Stimulated activated naive CD8-positive, alpha-beta T cell treated with anti-CD3 and anti-CD28 coated beads, Interleukin-15, Interleukin-2, amounts not matched to agents 100 ng/mL and 50 ng/mL, for 24 hours (primary cell): ENCODE data around the gene ARX.

Experiments used
- H3K27ac Mint-ChIP-seq: one replicate; pipeline ENCODE4 v1.8.0; 2021; ENCODE audit warnings: mild to moderate bottlenecking, mixed read lengths
- H3K27me3 Mint-ChIP-seq: one replicate; pipeline ENCODE4 v1.8.0; 2021; ENCODE audit warnings: mixed read lengths
- H3K36me3 Mint-ChIP-seq: one replicate; pipeline ENCODE4 v1.8.0; 2021; ENCODE audit warnings: low read depth, mixed read lengths
- H3K4me1 Mint-ChIP-seq: one replicate; pipeline ENCODE4 v1.8.0; 2021; ENCODE audit warnings: low read depth, mixed read lengths
- H3K4me3 Mint-ChIP-seq: one replicate; pipeline ENCODE4 v1.8.0; 2021; ENCODE audit warnings: mild to moderate bottlenecking, mixed read lengths
- H3K9me3 Mint-ChIP-seq: one replicate; pipeline ENCODE4 v1.8.0; 2021; ENCODE audit warnings: mixed read lengths

Gene ARX

DNA sequence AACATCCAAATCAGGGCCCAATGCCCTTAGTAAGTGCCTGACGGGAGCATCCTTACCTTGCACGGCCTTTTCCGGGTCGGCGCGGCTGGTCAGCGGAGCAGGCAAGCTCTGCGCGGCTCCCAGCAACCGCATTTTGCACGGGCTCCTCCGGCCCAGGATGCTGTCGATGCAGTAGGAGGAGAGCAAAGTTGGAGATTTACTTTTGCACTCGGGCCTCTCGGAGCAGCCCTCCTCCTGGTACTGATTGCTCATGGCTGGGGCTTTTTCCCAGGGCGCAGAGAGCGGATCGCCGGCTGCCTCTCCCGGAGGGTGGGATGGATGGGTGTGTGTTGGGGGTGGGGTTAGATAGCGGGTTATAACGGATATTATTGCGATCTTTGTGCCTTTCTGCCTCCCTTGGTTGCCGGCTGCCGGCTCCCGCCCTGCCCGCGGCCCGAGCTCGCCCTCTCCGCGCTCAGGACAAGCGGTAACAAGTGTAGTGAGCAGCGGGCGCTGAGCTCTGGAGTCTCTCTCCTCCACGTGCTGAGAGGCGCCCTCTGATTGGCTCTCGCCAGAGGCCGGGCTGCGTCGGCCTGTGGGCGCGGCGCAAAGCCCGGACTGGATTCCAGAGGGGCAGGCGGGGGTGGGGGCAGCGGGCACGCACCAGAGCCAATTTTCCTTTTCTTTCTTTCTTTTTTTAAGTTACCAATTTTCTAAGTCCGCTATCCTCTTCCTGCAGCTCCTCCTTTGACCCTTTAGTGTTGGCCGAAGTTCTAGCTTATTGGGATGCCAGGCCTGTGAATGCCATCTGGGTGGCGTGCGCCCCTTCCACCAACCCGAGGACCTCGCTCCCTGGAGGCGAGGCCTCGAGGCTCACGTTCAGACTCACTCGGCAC, at the start of gene ARX:
Gene ARX (minus strand): TSS at position 480 of the 875 bp plus-strand sequence. CDS start 228 bp downstream, at position 252.
- no peak within 1 kb of the TSS for H3K27ac Mint-ChIP-seq
- H3K27me3 Mint-ChIP-seq = peaks cover 57% of the 10 kb centered on the region
- H3K4me3 Mint-ChIP-seq = peak within 1 kb of the TSS; percentile 7
- H3K36me3 Mint-ChIP-seq = no peaks in the 10 kb centered on the region
- peaks cover 9% of the 10 kb centered on the region for H3K4me1 Mint-ChIP-seq
- no peaks in the 10 kb centered on the region for H3K9me3 Mint-ChIP-seq

DNA sequence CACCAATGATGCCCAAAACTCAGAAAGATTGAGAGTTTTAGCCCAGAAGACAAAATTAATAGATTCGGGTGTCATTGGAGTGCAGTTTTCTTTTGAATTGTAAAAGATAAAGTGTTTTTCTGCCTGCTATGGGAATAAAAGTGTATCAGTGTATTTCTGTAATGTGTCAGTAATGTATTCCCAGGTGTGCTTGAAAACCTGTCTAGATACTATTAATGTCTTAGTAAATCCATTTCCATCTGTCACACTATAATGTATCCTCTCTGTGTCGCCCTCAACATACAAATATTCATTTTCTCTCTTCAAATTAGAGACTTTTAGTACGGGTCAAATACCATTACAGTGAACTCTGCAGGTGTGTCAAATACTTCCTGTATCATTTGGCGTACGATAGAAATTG, 43.5 kb upstream of the ARX start:
- Mint-ChIP-seq H3K9me3 (no peaks in the 10 kb centered on the region), H3K27me3 (no peaks in the 10 kb centered on the region), H3K36me3 (no peaks in the 10 kb centered on the region), H3K4me3 (no peak overlapping the region), H3K27ac (no peak overlapping the region), H3K4me1 (no peaks in the 10 kb centered on the region)

DNA sequence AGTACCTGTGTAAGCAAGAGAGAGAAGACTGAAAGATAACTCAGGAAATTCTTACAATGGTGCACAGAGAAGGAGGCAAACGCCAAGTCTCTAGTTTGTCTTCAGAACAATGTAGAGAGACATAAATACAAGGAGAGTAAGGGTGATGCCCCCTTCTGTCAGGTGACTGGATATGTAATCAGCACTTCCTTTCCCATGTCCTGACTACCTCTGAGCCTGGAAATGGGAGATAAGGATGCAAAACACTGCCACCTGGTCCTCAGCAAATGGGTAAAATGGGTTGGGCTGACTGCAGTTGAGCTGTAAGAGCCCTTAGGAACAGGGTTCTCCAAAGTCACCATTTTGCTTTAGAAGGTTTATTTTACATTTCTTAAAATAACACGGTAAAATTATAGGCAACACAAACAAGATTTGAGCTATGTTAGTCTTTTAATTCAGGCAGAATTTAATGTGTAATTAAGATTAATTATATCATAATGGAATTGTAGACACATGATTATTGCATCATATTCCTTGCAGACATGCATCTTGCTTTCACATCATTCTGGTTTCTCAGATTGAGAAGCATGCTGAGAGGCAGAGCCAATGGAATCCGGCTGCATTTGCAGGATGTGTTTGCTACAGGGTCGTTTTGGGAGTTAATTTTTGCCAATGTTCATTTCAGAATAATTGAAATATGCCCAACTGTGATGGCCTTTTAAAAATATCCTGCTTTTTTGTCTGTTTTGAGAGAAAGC, 37.2 kb upstream of the ARX start:
- Mint-ChIP-seq H3K4me1 (peaks cover 6% of the 10 kb centered on the region), H3K9me3 (no peaks in the 10 kb centered on the region), H3K27me3 (no peaks in the 10 kb centered on the region), H3K4me3 (no peak overlapping the region), H3K27ac (no peak overlapping the region), H3K36me3 (no peaks in the 10 kb centered on the region)

DNA sequence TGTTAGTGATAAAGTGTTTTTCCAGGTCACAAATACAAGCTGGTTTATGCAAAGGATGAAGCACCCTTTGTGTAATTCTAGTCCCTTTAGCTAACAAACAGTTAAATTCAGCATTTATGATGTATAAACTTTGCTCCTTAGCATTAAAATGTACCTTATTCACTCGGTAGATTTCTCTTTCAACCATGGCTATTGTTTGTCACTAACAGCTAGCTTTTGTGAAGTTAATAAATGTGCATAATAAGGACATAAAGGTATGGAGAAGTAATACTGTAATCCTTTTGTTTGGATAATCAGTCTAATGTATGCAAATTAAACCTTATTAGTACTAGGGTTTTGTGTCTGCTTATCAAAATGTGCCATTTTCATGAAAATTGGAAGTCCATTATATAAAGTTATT, 34.2 kb upstream of the ARX start:
- no peaks in the 10 kb centered on the region for H3K36me3 Mint-ChIP-seq
- no peak overlapping the region for H3K27ac Mint-ChIP-seq
- no peak overlapping the region for H3K4me3 Mint-ChIP-seq
- peaks cover 6% of the 10 kb centered on the region for H3K4me1 Mint-ChIP-seq
- H3K27me3 Mint-ChIP-seq = no peaks in the 10 kb centered on the region
- H3K9me3 Mint-ChIP-seq = no peaks in the 10 kb centered on the region

DNA sequence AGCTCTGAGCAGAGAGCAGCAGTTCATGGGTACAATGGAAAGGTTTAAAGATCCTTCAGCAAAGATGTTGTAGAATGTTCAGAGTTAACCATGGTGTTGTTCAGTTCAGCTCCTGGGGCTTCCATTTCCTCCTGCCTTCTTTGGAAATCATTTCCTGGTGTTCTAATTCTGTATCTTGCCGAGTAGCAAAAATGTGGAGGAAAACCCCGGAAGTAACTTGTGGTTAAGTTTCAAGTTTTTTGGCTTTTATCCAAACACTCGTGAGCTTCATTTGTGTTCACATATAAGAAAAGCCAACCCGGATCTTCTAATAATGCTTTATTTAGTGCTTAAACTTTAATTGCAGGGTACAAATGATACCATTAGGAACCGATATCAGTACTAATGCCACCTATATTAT, 33.6 kb upstream of the ARX start:
- Mint-ChIP-seq H3K4me3 (no peak overlapping the region), H3K27me3 (no peaks in the 10 kb centered on the region), H3K4me1 (peaks cover 6% of the 10 kb centered on the region), H3K36me3 (no peaks in the 10 kb centered on the region), H3K27ac (no peak overlapping the region), H3K9me3 (no peaks in the 10 kb centered on the region)

DNA sequence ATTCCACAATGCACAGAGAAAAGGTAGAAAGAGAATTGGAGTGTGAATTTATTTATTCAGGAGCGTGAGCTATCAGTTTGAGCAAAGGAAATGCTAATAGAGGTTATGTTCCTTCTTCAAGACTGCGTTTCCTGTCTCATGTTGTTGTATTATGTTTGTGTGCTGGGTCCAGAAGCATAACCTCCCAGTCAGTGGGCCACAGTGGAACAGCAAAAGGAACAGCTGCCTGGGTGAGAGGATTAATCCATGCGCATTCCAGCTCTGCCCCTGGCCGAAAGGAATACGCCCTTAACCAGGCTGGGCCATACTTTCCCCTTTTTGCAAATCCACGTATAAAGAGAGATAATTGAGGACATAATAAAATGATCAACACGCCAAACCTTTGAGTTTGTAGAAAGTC, 32.4 kb upstream of the ARX start:
- no peaks in the 10 kb centered on the region for H3K9me3 Mint-ChIP-seq

DNA sequence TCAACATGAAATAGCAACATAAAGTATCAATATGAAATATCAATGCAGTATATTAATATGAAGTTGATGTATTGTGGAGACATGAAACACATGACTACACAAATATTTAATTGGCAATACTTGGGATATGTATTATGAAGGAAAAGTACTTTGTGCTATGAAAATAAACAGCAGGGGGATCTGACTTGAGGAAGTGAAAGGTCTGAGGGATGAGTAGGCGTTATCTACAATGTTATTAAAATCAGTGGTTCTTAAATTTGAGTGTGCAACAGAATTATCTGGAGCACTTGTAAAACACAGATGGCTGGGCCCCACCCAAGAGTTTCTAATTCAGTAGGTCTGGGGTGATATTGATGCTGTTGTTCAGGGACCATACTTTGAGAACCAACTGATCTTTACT, 27.4 kb upstream of the ARX start:
- H3K27me3 Mint-ChIP-seq = no peaks in the 10 kb centered on the region
- no peaks in the 10 kb centered on the region for H3K36me3 Mint-ChIP-seq
- no peaks in the 10 kb centered on the region for H3K4me1 Mint-ChIP-seq
- no peak overlapping the region for H3K4me3 Mint-ChIP-seq
- no peak overlapping the region for H3K27ac Mint-ChIP-seq
- no peaks in the 10 kb centered on the region for H3K9me3 Mint-ChIP-seq

More for the DNA sequence above, 32.4 kb upstream of the ARX start:
- no peak overlapping the region for H3K27ac Mint-ChIP-seq
- H3K27me3 Mint-ChIP-seq = no peaks in the 10 kb centered on the region
- H3K4me3 Mint-ChIP-seq = no peak overlapping the region
- H3K36me3 Mint-ChIP-seq = no peaks in the 10 kb centered on the region
- peaks cover 6% of the 10 kb centered on the region for H3K4me1 Mint-ChIP-seq

DNA sequence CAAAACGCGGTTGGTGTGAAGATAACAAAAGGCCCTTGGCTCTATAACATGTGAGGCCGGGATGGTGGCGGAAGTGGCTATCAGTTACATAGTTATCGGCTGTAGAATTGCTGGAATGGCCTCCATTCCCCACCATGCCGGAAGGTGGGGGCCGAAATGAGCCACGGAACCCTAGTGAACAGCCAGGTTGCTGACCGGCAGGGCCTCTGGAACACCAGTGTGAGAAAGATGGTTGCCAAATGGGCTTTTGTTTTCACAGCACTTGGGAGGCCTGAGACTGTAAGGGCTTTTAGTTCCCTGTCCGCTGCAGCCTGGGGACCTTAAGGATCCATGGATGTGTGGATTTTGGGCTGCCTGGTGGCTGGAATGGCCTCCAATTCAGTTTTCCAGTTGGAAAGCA, 23.3 kb upstream of the ARX start:
- no peak overlapping the region for H3K4me3 Mint-ChIP-seq
- H3K4me1 Mint-ChIP-seq = no peaks in the 10 kb centered on the region
- H3K36me3 Mint-ChIP-seq = no peaks in the 10 kb centered on the region
- H3K27me3 Mint-ChIP-seq = no peaks in the 10 kb centered on the region
- no peak overlapping the region for H3K27ac Mint-ChIP-seq
- no peaks in the 10 kb centered on the region for H3K9me3 Mint-ChIP-seq

DNA sequence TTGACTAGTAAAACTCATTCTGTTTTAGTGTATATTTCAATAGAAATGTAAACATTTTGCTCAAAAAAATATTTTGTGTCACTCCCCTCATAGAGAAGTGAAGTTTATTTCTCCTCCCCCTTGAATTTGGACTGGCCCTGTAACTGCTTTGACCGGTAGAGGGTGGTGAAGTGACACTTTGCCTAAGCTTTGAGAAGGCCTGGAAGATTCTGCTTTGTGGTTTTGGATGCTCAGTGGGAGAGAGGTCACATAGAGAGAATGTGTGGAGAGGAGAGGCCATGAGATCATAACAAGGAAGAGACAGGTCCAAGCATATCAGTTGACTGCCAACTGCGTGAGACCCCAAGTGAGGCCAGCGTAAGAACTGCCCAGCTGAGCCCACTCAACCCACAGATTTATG, 19.1 kb upstream of the ARX start:
- Mint-ChIP-seq H3K36me3 (no peaks in the 10 kb centered on the region), H3K27ac (no peak overlapping the region), H3K4me1 (no peaks in the 10 kb centered on the region), H3K27me3 (no peaks in the 10 kb centered on the region), H3K4me3 (no peak overlapping the region), H3K9me3 (no peaks in the 10 kb centered on the region)

DNA sequence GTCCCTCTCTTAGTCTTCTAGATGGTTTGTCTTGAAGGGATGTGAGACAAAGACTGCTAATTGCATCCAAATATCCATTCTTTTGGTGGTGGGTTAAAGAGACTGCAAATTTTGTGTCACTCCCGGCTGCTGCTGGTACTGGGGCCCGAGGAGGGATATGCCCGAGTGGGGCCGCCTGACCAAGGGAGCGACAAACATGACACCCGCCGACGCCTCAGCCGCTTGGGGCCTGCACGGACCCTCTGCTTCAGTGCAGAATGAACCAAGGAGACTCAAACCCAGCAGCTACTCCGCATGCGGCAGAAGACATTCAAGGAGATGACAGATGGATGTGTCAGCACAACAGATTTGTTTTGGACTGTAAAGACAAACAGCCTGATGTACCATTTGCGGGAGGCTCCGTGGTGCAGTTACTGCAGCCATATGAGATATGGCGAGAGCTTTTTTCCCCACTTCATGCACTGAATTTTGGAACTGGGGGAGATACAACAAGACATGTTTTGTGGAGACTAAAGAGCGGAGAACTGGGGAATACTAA, 13.6 kb upstream of the ARX start:
- Mint-ChIP-seq H3K9me3 (no peaks in the 10 kb centered on the region), H3K36me3 (no peaks in the 10 kb centered on the region), H3K4me3 (no peak overlapping the region), H3K4me1 (no peaks in the 10 kb centered on the region), H3K27ac (no peak overlapping the region), H3K27me3 (peaks cover 17% of the 10 kb centered on the region)

DNA sequence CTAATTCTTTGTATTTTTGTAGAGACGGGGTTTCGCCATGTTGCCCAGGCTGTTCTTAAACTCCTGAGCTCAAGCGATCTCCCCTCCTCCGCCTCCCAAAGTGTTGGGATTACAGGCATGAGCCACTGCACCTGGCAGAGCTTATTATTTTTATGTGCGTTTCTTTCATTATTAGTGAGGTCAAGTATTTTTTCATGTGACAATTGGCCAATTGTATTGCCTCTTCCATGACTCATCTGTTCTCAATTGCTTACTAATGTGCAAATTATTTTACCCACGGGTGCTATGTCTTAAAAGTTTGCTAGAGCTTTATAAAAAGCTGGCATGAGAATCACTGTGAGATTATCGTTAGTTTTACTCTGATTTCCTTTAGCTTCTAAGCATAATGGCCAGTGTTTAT, 13.0 kb upstream of the ARX start:
- Mint-ChIP-seq H3K4me1 (no peaks in the 10 kb centered on the region), H3K4me3 (no peak overlapping the region), H3K27ac (no peak overlapping the region), H3K27me3 (peaks cover 24% of the 10 kb centered on the region), H3K36me3 (no peaks in the 10 kb centered on the region), H3K9me3 (no peaks in the 10 kb centered on the region)

DNA sequence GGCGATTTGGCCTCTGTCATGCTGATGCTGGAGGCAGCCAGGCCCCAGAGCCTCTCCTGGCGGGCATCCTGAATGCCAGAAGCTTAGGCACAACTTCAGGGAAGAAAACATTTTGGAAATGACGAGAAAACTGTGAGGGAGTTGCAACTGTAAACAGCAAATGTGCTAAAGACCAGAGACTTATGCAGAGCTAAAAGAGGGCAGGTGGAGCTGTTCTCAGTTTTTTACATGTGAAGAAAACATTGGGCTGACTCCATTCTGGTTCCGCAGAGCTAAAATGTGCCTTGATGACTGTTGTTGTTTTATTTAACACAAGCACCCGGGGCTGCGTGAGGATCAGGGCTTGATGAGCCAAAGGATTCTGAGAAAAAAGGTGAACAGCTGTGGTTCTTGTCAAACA, 10.8 kb upstream of the ARX start:
- no peak overlapping the region for H3K27ac Mint-ChIP-seq
- H3K9me3 Mint-ChIP-seq = no peaks in the 10 kb centered on the region
- no peak overlapping the region for H3K4me3 Mint-ChIP-seq
- H3K27me3 Mint-ChIP-seq = peaks cover 41% of the 10 kb centered on the region
- H3K36me3 Mint-ChIP-seq = no peaks in the 10 kb centered on the region
- peaks cover 7% of the 10 kb centered on the region for H3K4me1 Mint-ChIP-seq

DNA sequence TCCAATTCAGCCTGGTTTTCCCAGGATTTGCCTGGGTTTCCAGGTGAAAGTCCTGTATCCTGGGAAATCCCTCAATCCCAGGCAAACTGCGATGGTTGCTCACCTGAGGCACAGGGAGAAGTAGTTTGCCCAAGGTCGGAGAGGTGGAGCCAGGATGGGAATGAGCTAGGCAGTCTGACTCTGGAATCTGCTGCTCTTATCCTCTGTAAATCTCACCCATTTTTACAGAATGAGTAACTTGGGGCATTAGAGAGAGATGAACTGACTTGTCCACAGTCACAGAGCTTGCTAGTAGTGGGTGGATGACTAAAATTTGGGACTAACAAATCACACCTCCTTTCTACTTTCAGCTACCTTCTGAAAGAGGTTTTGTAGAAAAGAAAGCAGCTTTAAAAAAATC, 9.8 kb upstream of the ARX start:
- Mint-ChIP-seq H3K27me3 (peaks cover 47% of the 10 kb centered on the region), H3K4me3 (no peak overlapping the region), H3K36me3 (no peaks in the 10 kb centered on the region), H3K9me3 (no peaks in the 10 kb centered on the region), H3K4me1 (peaks cover 12% of the 10 kb centered on the region), H3K27ac (no peak overlapping the region)

DNA sequence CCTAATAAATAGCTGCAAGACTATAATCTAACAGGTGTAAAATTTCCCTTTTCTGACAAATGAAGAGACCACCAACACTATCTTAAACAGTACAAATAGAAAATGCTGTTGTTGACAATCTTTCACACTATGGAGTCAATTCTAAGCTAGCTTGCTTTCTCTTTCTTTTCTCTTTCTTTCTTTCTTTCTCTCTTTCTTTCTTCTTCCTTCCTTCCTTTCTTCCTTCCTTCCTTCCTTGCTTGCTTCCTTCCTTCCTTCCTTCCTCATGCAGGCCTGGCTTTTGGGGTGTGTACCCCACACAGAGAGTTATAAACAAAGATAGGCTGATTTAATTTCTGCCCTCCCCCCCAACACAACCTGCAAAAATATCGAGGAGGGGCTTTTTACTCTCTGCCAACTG, 8.1 kb upstream of the ARX start:
- H3K36me3 Mint-ChIP-seq = no peaks in the 10 kb centered on the region
- H3K27me3 Mint-ChIP-seq = peaks cover 59% of the 10 kb centered on the region
- H3K9me3 Mint-ChIP-seq = no peaks in the 10 kb centered on the region
- H3K4me1 Mint-ChIP-seq = peaks cover 12% of the 10 kb centered on the region
- no peak overlapping the region for H3K27ac Mint-ChIP-seq
- no peak overlapping the region for H3K4me3 Mint-ChIP-seq

DNA sequence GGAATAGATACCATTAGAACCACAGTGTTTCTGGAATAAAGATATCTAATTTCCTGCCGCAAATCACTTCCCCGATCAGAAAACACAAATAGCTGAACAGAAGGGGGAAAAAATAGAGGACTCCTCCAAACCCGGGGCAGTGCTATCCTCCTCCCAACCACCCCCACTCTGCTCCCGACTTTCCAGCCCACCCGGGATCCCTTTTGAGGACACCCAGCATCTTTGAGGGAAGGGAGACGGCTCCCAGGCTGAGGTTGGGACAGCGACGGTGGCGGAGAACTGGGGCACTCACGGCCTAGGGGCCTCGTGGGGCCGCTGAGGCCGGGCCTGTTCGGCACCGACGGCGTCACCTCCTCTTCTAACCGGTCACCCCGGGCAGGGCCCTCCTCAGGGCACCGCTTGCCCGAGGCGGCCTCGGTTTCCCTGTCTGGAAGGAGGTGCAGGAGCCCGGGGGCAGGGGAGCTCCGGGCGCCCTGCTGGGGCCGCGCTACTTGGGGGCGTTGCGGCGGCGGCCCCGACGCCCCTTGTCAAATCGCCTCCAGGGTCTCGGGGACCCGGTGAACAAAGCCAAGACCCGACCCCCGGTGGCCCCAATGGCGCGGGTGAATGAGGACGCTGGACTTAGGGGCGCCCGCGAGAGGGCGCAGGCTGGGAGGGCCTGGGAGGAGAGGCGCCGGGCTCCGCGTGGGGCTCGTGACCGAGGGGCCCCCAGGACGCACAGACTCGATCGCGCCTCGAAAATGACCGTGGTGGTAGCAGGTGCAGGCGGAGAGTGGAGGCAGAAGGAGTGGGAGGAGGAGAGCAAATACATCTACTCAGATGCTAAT, 6.9 kb upstream of the ARX start:
- Mint-ChIP-seq H3K27ac (no peak overlapping the region), H3K4me1 (peaks cover 12% of the 10 kb centered on the region), H3K36me3 (no peaks in the 10 kb centered on the region), H3K9me3 (no peaks in the 10 kb centered on the region), H3K4me3 (no peak overlapping the region), H3K27me3 (peaks cover 61% of the 10 kb centered on the region)
